HG02938 (cell line): ENCODE results near the gene KMT2C.
"Not testable (repeated sequence)": the region's sequence is repeated elsewhere in the genome, so short reads cannot be mapped to it uniquely, and the experiment has no call there.

Experiments used
- ATAC-seq: cut with Tn5 transposase; IDR thresholded peaks from one replicate; pipeline ENCODE4 v1.9.1; 2021; ENCODE audit warnings: mild to moderate bottlenecking, moderate library complexity; ENCODE audit not compliant: unreplicated experiment

KMT2C gene

GRCh38 chr7:152406030-152406429, 29.8 kb downstream of the KMT2C start:
- not testable (repeated sequence) for ATAC-seq

DNA sequence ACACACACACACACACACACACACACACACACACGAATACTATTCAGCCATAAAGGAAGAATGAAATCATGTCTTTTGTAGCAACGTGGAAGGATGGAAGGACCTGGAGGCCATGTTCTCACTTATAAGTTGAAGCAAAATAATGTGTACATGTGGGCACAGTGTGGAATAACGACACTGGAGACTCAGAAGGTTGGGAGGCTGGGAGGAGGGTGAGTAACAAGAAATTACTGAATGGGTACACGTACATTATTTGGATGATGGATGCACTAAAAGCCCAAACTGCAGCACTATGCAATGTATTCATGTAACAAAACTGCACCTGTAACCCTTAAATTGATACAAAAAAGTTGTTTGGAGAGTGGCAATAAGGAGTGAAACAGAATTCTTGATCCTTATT, 32.1 kb downstream of the KMT2C start:
- no peak for ATAC-seq

GRCh38 chr7:152402384-152403250, 33.2 kb downstream of the KMT2C start:
- no peak for ATAC-seq

GRCh38 chr7:152399344-152399743, 36.5 kb downstream of the KMT2C start:
- ATAC-seq = no peak

- no peak for ATAC-seq
Measured at GRCh38 chr7:152395112-152395511, 40.7 kb downstream of the KMT2C start.

- not testable (repeated sequence) for ATAC-seq
Measured at GRCh38 chr7:152394214-152394613, 41.6 kb downstream of the KMT2C start.

- ATAC-seq = peak; percentile 75
Measured at GRCh38 chr7:152392254-152392653, 43.5 kb downstream of the KMT2C start.

DNA sequence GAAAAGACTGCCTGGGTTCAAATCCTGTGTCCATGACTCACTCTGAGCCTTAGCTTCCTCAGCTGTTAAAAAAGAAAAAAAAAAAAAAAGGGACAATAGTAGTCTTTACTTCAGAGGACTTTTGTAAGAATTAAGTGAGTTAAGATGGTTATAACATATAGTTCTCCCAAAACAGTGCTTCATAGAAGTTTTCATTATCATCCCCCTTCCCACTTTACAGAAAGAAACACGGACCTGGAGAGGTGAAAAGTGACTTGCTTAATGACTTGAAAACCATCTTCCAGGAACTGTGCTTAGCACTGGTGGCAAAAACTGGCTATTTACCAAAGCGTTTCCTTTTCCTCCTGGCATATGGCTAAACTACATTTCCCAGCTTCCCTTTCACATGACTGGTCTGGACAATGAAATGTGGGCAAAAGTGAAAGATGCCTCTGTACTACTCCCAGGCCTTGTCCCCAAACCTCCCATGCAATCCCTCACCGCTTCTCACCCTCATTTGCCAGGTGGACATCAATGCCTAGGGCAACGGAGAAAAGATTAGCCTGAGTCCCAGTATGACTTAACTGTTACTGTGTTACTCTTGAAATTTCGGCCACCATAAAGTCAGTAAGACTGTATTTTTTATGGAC, 49.6 kb downstream of the KMT2C start:
- ATAC-seq = not testable (repeated sequence)

GRCh38 chr7:152384235-152385200, 51.3 kb downstream of the KMT2C start:
- not testable (repeated sequence) for ATAC-seq

DNA sequence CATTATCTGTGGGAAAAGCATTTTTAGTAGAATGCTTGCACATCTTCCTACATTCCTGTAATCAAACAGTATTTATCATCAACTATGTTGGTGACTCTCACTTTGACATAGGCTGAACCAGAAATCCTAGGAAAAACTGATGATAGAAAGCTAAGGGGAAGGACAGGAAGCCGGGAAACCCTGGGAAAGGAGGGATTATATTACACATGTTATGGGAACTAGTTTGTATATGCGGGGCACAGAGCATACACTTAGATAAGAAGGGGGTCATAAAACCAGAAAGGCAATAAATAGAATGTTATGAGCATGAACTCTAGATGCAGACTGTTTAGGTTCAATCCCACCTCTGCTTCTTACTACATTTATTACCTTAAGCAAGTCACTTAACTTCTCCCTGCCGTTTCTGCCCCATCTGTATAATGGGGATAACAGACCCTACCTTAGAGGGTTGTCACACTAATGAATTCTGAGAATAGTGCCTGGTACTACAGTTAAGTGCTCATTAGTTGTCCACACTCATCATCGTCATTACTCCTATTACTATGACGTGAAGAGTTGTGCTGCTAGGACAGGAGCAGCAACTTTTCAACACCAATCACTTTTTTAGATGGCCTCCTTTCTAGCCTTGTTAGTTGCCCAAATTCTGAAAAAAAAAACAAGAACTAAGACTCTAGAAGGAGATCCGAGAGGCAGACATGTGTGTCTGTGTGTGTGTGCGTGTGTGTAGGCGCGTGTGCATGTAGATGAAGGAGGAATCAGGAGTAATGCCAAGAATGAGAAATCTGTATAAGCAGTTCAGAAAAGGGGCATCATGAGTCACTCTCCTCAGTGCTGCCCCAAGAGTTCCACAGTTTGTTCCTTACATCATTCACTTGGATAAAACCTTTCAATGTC, 52.2 kb downstream of the KMT2C start:
- no peak for ATAC-seq

DNA sequence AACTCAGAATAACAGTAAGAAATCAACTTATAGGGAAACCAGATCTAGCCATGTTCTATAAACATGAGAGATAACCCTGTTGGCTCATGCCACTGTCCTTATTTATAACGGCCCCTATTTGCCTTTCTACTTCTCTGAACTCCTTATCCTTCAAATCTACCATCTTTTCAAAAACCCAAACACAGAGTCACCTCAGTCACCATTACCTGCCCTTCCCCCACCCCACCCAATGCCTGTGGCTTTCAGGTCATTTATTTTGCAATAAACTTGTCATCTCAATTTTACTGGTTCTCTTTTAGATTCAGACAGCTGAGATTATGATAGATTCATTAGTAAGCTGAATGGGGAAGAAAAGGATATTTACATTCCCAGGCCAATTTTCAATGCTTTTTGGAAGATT, 53.6 kb downstream of the KMT2C start:
- no peak for ATAC-seq

GRCh38 chr7:152380931-152381578, 54.7 kb downstream of the KMT2C start:
- not testable (repeated sequence) for ATAC-seq

DNA sequence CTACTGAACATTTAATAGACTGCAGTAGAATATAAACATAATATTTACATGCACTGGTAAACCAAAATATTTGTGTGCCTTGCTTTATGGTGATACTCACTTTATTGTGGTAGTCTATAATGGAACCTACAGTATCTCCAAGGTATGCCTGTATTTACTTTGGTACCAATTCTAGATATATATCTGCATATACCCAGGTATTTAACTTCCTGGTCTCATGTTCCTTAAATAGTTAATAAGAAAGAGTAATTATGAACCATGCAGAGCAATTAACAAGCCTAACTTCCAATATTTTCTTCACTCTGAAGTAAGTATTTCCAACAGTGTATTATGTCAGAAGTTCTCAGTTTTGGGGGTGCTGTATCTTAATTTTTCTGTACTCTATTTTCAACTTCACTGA, 57.3 kb downstream of the KMT2C start:
- ATAC-seq = not testable (repeated sequence)

- not testable (repeated sequence) for ATAC-seq
Measured at GRCh38 chr7:152376716-152377484, 58.9 kb downstream of the KMT2C start.

GRCh38 chr7:152370297-152370696, 65.5 kb downstream of the KMT2C start:
- ATAC-seq = no peak

- no peak for ATAC-seq
Measured at GRCh38 chr7:152369518-152369917, 66.3 kb downstream of the KMT2C start.

GRCh38 chr7:152367170-152367569, 68.6 kb downstream of the KMT2C start:
- ATAC-seq = no peak

GRCh38 chr7:152366662-152367061, 69.1 kb downstream of the KMT2C start:
- no peak for ATAC-seq
